Cardiac ventricle fibroblast (primary cell): Measurements from ENCODE around the gene RIC8A. TPM values are rescaled to one million over a fixed set of nuclear protein-coding genes. Genes with fewer than 3 reads are reported as not detected.

Experiments used
- total RNA-seq: library from RNA; depleted of rRNA; stranded (reverse); fragments of >200 nt; gene quantifications from 2 replicates; pipeline ENCODE4 v1.2.3, GENCODE V29; 2015

Gene RIC8A
- total RNA-seq = 67.6 and 101 TPM in 2 replicates

DNA sequence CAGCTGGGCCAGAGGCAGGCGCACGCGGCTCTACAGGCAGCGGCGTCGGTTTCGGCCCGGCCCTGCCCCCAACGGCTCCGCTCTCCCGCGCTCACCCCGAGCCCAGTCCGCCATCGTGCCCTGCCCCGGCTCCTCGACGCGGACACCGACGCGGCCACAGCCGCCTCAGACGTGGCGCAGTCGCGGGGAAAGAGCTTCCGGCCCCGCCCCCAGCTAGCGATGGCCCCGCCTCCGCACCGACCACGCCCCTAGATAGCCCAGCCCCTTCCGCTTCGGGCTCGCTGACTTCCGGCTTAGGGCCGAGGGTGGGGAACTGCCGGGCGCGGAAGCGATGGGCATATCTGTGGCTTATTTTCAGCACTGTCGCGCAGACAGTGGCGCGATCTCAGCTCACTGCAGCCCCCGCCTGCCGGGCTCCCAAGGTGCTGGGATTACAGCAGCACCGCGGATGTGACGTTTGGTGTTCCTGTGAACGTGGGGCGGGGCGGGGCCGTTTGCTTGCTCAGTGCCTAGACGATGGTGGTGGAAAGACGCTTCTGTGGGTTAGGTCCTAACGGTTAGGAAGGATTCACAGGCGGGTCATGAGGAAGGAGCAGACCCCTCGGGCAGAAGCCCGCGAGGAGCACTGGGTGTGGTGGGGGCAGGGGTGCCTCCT is at the start of gene RIC8A, which contains the start of gene BET1L:
TSS of gene RIC8A (plus strand) at position 501 of the 655 bp plus-strand sequence. CDS start 1,147 bp downstream, outside the sequence.
TSS of gene BET1L (minus strand) at position 192 of the 655 bp plus-strand sequence. CDS start at position 114, 78 bp downstream.

DNA sequence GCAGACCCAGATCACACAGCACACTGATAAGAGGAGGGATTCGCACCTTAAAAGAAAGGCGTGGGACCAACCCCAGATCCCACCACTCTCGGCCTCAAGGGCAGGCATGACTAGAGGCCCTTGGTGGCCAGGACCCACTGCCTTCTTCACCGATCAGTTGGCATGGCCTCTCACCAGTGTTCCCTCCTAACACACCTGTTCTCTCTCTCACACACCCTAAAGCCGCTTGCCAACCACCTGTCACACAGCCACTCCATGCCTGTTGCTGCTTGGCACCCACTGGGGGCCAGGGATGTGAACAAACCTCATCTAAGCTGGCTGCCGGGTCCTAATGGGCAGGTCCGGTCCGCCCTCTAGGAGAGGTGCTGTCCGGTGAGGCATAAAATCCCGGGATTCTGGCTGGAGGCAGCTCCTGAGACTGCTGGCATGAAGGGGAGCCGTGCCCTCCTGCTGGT is 14.8 kb upstream of the RIC8A start, which contains the start of gene SCGB1C1:
TSS of gene SCGB1C1 (plus strand) at position 405 of the 455 bp plus-strand sequence. CDS start at position 427, 22 bp downstream.

DNA sequence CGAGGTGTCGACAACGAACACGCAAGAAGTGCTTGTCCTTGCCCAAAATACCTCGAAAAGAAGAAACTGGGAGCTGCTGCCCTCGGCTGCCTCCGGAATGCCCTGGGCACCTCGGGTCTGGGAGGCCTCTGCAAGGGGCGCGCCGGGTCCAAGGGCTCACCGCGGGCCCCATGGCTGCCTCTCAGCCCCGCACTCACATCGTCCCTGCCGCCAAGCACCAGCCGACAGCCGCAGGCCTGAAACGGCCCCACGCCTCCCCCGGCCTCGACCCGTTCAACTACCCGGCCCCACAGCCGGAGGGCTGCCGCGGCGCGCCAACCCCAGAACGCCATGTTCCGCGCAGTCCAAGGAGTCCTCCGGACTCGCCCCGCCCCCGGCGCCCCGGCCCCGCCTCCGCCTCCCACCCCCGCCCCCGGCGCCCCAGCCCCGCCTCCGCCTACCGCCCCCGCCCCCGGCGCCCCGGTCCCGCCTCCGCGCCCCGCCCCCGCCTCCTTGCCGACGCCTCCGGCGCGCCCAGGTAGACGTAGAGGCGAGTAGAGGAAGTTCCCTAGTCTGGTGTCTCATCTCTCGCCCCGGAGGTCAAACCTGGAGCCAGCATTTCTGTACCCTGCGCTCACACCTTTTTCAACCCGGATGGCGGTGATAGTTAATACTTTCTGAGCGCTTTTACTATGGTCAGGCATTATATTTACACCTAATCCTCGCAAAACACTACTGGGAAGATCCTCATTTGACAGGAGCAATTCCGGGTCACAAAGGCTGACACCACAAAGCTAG is 28.7 kb downstream of the RIC8A start, which contains the start of gene SIRT3:
TSS of gene SIRT3 (minus strand) at position 346 of the 777 bp plus-strand sequence. CDS start at position 332, 14 bp downstream.

DNA sequence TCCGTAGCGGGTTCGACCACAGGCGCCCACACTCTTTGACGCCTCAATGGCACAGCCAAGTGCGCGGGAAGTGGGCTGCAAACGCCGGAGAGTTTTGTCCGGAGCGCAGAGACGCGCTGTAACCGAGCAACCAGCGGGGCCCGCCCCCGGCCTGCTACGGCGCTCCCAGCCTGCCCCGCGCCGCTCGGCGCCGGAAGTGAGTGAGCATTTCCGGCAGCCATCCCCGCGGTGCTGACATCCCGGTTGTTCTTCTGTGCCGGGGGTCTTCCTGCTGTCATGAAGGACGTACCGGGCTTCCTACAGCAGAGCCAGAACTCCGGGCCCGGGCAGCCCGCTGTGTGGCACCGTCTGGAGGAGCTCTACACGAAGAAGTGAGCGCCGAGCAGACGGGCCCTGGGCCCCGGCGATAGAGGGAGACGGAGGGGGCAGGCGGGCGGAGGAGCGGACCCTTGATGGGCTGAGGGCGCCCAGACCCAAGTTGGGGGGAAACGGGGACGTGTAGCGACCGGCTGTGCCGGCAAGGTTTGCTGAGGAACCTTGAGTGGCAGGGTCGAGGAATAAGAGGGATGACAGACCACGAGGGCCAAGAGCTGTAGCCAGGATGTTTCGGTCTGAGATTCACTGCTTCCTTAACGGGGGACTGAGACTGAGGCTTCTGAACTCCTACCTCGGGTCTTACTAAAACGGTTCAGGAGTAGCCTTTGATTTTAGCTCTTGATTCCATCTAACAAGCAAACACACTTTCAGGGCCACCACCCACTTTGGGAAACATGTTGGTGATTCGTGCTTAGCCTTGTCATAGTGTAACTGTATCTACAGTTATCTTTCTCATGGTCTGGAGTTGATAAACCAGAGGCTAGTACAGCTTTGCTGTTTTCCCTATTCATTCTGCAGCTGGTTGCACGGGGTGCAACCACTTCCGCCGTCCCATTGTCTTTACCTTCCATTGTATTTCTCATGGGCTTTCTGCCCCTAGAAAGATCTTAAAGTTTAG is 29.6 kb downstream of the RIC8A start, which contains the start of gene PSMD13:
TSS of gene PSMD13 (plus strand) at position 203 of the 994 bp plus-strand sequence. CDS start at position 277, 74 bp downstream.

Other genes with a start within 250 kb of the RIC8A start
- gene SCGB1C1, start 14.6 kb upstream of the RIC8A start, total RNA-seq = not detected in 2 replicates
- 40.8 and 46.0 TPM in 2 replicates for gene BET1L, start 309 bp upstream of the RIC8A start, total RNA-seq
- 12.4 and 15.3 TPM in 2 replicates for gene SIRT3, start 28.6 kb downstream of the RIC8A start, total RNA-seq
- gene PSMD13, start 29.3 kb downstream of the RIC8A start, total RNA-seq = 67.0 and 81.2 TPM in 2 replicates
- not detected in 2 replicates for gene NLRP6, start 70.7 kb downstream of the RIC8A start, total RNA-seq
- 7.7 and 11.5 TPM in 2 replicates for gene PGGHG, start 81.4 kb downstream of the RIC8A start, total RNA-seq
- not detected in 2 replicates for gene IFITM5, start 91.8 kb downstream of the RIC8A start, total RNA-seq
- gene IFITM2, start 100.1 kb downstream of the RIC8A start, total RNA-seq = 427 and 562 TPM in 2 replicates
- gene IFITM1, start 106.3 kb downstream of the RIC8A start, total RNA-seq = 393 and 397 TPM in 2 replicates
- 564 and 629 TPM in 2 replicates for gene IFITM3, start 113.2 kb downstream of the RIC8A start, total RNA-seq
- gene B4GALNT4, start 161.8 kb downstream of the RIC8A start, total RNA-seq = 5.1 and 8.8 TPM in 2 replicates
- gene PKP3, start 186.5 kb downstream of the RIC8A start, total RNA-seq = 0.68 and 3.5 TPM in 2 replicates
- gene SIGIRR, start 207.3 kb downstream of the RIC8A start, total RNA-seq = 28.3 and 39.8 TPM in 2 replicates
- not detected in 2 replicates for gene ANO9, start 234.3 kb downstream of the RIC8A start, total RNA-seq
- 31.2 and 50.2 TPM in 2 replicates for gene PTDSS2, start 242.6 kb downstream of the RIC8A start, total RNA-seq